KMS-11 (cell line): ENCODE results near the gene RSPH1.

Experiments
- H2AFZ ChIP-seq: fragments of 200-600 bp; sonication (generic); 2 replicates; pipeline ENCODE4 v1.6.1; 2016; ENCODE audit warnings: antibody characterized with exemption, mixed run types, low read depth
- H3K27ac ChIP-seq: fragments of 200-600 bp; sonication (generic); 2 replicates; pipeline ENCODE4 v1.6.1; 2016; ENCODE audit warnings: mild to moderate bottlenecking, mixed run types
- H3K27me3 ChIP-seq: fragments of 200-600 bp; sonication (generic); 2 replicates; pipeline ENCODE4 v1.6.1; 2017; ENCODE audit warnings: mild to moderate bottlenecking, low read depth, mixed run types, moderate library complexity; ENCODE audit not compliant: insufficient read depth
- H3K36me3 ChIP-seq: fragments of 200-600 bp; sonication (generic); 2 replicates; pipeline ENCODE4 v1.6.1; 2017; ENCODE audit warnings: mild to moderate bottlenecking, mixed run types; ENCODE audit not compliant: insufficient read depth
- H3K4me1 ChIP-seq: fragments of 200-600 bp; sonication (generic); 2 replicates; pipeline ENCODE4 v1.6.1; 2016; ENCODE audit warnings: mild to moderate bottlenecking, low read depth, mixed run types; ENCODE audit not compliant: poor library complexity, severe bottlenecking
- H3K4me2 ChIP-seq: fragments of 200-600 bp; sonication (generic); 2 replicates; pipeline ENCODE4 v1.7.0; 2016; ENCODE audit warnings: mild to moderate bottlenecking, mixed run types
- H3K4me3 ChIP-seq: fragments of 200-600 bp; sonication (generic); IDR thresholded peaks from 2 replicates; pipeline ENCODE4 v1.6.1; 2017; ENCODE audit warnings: low read depth, low read length, mixed read lengths; ENCODE audit not compliant: insufficient read depth
- H3K79me2 ChIP-seq: fragments of 200-600 bp; sonication (generic); 2 replicates; pipeline ENCODE4 v1.6.1; 2016; ENCODE audit warnings: low read depth, mixed run types; ENCODE audit not compliant: insufficient read depth
- H3K9ac ChIP-seq: fragments of 200-600 bp; sonication (generic); 2 replicates; pipeline ENCODE4 v1.6.1; 2016; ENCODE audit warnings: mild to moderate bottlenecking, mixed run types
- H4K20me1 ChIP-seq: fragments of 200-600 bp; sonication (generic); 2 replicates; pipeline ENCODE4 v1.6.1; 2016; ENCODE audit warnings: mild to moderate bottlenecking, mixed run types; ENCODE audit not compliant: insufficient read depth
- CTCF ChIP-seq: fragments of 200-600 bp; sonication (generic); conservative IDR thresholded peaks from 2 replicates; pipeline ENCODE4 v1.6.1; 2017; ENCODE audit warnings: low read depth, mild to moderate bottlenecking, antibody characterized with exemption, low read length, moderate library complexity, mixed read lengths

RSPH1 gene

GRCh38 chr21:42543106-42543847 lies 47.3 kb upstream of the RSPH1 start:
- Histone ChIP-seq H3K36me3 (no peaks in the 10 kb centered on the region), H3K4me1 (no peaks in the 10 kb centered on the region), H3K4me3 (no peak overlapping the region), H3K27me3 (no peaks in the 10 kb centered on the region), H3K9ac (no peak overlapping the region), H3K4me2 (no peak overlapping the region), H3K79me2 (no peaks in the 10 kb centered on the region), H4K20me1 (no peaks in the 10 kb centered on the region), H3K27ac (no peak overlapping the region), H2AFZ (no peak overlapping the region)
- no peak for TF ChIP-seq CTCF

DNA sequence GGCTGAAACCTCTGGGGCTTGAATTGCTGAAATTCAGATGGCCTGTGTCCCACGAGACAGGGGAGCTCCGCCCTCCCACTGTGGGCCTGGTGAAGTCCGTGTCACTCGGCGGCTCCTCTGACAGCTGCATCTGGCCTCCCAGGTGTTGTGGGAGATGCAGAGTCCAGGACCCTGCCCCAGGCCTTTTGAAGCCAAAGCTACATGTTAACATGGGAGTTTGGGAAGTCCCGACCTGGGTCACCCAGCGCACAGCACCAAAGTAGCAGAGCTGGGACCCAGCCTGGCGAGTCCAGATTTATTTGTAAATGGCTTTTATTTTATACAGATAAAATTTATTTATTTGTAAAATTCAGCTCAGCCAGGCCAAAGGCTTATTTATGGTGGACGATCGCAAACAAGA lies 46.6 kb upstream of the RSPH1 start:
- H4K20me1 ChIP-seq, result no peaks in the 10 kb centered on the region
- TF ChIP-seq CTCF, result no peak
- H3K27ac ChIP-seq, result no peak overlapping the region
- H3K4me3 ChIP-seq, result no peak overlapping the region
- no peak overlapping the region for H3K9ac ChIP-seq
- no peaks in the 10 kb centered on the region for H3K36me3 ChIP-seq
- no peak overlapping the region for H3K4me2 ChIP-seq
- no peaks in the 10 kb centered on the region for H3K4me1 ChIP-seq
- no peaks in the 10 kb centered on the region for H3K27me3 ChIP-seq
- no peaks in the 10 kb centered on the region for H3K79me2 ChIP-seq
- no peak overlapping the region for H2AFZ ChIP-seq

DNA sequence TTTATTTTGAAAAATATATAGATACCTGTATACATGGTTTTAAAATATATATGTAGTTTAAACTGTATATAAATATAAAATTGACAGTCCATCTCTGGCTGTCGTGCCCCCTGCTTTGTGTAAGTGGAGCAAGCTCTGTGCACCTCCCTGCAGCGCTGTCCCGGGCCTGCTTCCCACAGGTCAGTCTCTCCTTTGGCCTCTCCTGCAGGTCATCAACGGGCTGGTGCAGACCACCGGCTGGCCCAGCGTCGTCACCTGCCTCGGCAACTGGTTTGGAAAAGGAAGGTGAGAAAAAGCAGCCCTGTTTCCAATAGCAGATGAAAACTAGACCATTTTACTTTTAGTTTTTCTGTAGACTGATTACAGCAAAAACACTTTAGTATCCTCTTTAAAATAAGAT lies 46.2 kb upstream of the RSPH1 start:
- no peak for TF ChIP-seq CTCF
- H3K4me2 ChIP-seq, result no peak overlapping the region
- H3K36me3 ChIP-seq, result no peaks in the 10 kb centered on the region
- H3K27ac ChIP-seq, result no peak overlapping the region
- no peaks in the 10 kb centered on the region for H3K27me3 ChIP-seq
- H4K20me1 ChIP-seq, result no peaks in the 10 kb centered on the region
- H3K4me1 ChIP-seq, result no peaks in the 10 kb centered on the region
- H3K4me3 ChIP-seq, result no peak overlapping the region
- no peak overlapping the region for H3K9ac ChIP-seq
- H2AFZ ChIP-seq, result no peak overlapping the region
- H3K79me2 ChIP-seq, result no peaks in the 10 kb centered on the region

DNA sequence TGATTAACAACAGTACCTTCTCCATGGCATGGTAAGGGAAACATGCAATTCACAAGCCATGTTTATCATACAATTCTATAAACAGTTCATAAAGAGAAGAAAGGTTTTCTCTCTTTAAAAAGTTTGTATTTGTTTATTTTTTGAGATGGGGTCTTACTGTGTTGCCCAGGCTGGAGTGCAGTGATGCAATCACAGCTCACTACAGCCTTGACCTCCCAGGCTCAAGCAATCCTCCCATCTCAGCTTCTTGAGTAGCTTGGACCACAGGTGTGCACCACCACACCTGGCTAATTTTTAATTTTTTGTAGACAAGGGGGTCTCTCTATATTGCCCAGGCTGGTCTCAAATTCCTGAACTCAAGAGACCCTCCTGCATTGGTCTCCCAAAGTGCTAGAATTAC lies 45.6 kb upstream of the RSPH1 start:
- no peak overlapping the region for H3K27ac ChIP-seq
- TF ChIP-seq CTCF, result no peak
- H3K4me3 ChIP-seq, result no peak overlapping the region
- H3K9ac ChIP-seq, result no peak overlapping the region
- no peak overlapping the region for H2AFZ ChIP-seq
- no peak overlapping the region for H3K4me2 ChIP-seq
- no peaks in the 10 kb centered on the region for H3K79me2 ChIP-seq
- H4K20me1 ChIP-seq, result no peaks in the 10 kb centered on the region
- no peaks in the 10 kb centered on the region for H3K36me3 ChIP-seq
- no peaks in the 10 kb centered on the region for H3K27me3 ChIP-seq
- no peaks in the 10 kb centered on the region for H3K4me1 ChIP-seq
